Mesendoderm (in vitro differentiated cells): Measurements from ENCODE around the gene PALM.

Experiments
- DNase-seq: peaks from one replicate; pipeline ENCODE4 v3.0.0; 2013
- H2AK5ac ChIP-seq: 2 replicates; pipeline ENCODE4 v1.6.1; 2013; ENCODE audit warnings: low read length, inconsistent platforms
- H2BK120ac ChIP-seq: 2 replicates; pipeline ENCODE4 v1.6.1; 2013; ENCODE audit warnings: low read depth, mild to moderate bottlenecking, low read length, moderate library complexity, mixed read lengths
- H2BK15ac ChIP-seq: replicated peaks from 2 replicates; pipeline ENCODE4 v1.6.1; 2013; ENCODE audit warnings: low read depth, mild to moderate bottlenecking, moderate library complexity
- H2BK5ac ChIP-seq: 2 replicates; pipeline ENCODE4 v1.6.1; 2013; ENCODE audit warnings: low read length, inconsistent platforms
- H3K18ac ChIP-seq: 2 replicates; pipeline ENCODE4 v1.6.1; 2013; ENCODE audit warnings: mild to moderate bottlenecking, low read length, mixed read lengths
- H3K23ac ChIP-seq: one replicate; pipeline ENCODE4 v1.6.1; 2013; ENCODE audit warnings: low read length
- H3K27ac ChIP-seq: 2 replicates; pipeline ENCODE4 v1.5.1; 2013; ENCODE audit warnings: low read depth, mild to moderate bottlenecking, inconsistent platforms, low read length, moderate library complexity
- H3K27me3 ChIP-seq: 2 replicates; pipeline ENCODE4 v1.6.1; 2013; ENCODE audit warnings: low read length, control low read depth, mild to moderate bottlenecking, inconsistent platforms; ENCODE audit not compliant: insufficient read depth, poor library complexity
- H3K36me3 ChIP-seq: 2 replicates; pipeline ENCODE4 v1.6.1; 2013; ENCODE audit warnings: low read length, inconsistent platforms; ENCODE audit not compliant: control insufficient read depth, insufficient read depth
- H3K4ac ChIP-seq: one replicate; pipeline ENCODE4 v1.6.1; 2013; ENCODE audit warnings: low read depth, mild to moderate bottlenecking, low read length, moderate library complexity
- H3K4me1 ChIP-seq: 2 replicates; pipeline ENCODE4 v1.6.1; 2013; ENCODE audit warnings: low read depth, low read length, inconsistent platforms; ENCODE audit not compliant: control insufficient read depth
- H3K4me2 ChIP-seq: 2 replicates; pipeline ENCODE4 v1.6.1; 2013; ENCODE audit warnings: low read length
- H3K4me3 ChIP-seq: 2 replicates; pipeline ENCODE4 v1.5.1; 2013; ENCODE audit warnings: mild to moderate bottlenecking, low read length
- H3K56ac ChIP-seq: one replicate; pipeline ENCODE4 v1.6.1; 2013; ENCODE audit warnings: low read length
- H3K79me1 ChIP-seq: 2 replicates; pipeline ENCODE4 v1.6.1; 2013; ENCODE audit warnings: low read length, inconsistent platforms
- H3K79me2 ChIP-seq: 2 replicates; pipeline ENCODE4 v1.6.1; 2013; ENCODE audit warnings: mild to moderate bottlenecking, low read length; ENCODE audit not compliant: control insufficient read depth, insufficient read depth
- H3K9ac ChIP-seq: 2 replicates; pipeline ENCODE4 v1.6.1; 2013; ENCODE audit warnings: low read length, inconsistent platforms
- H4K5ac ChIP-seq: one replicate; pipeline ENCODE4 v1.6.1; 2013; ENCODE audit warnings: low read length
- H4K8ac ChIP-seq: one replicate; pipeline ENCODE4 v1.6.1; 2013; ENCODE audit warnings: low read depth, mild to moderate bottlenecking, control low read depth, low read length, moderate library complexity
- WGBS: extraction: QIAGEN DNeasy Blood & Tissue Kit; methylation state at CpG from one replicate; pipeline ENCODE4 v1.1.7; 2013; ENCODE audit warnings: low lambda C conversion rate, missing lambda C conversion rate; ENCODE audit not compliant: insufficient coverage; ENCODE audit errors: extremely low coverage; 5-methylcytosine and 5-hydroxymethylcytosine counted together

The PALM gene

GRCh38 chr19:789701-790060, 80.9 kb downstream of the PALM start:
- Histone ChIP-seq H2AK5ac (peak overlapping the region; percentile 0), H2BK5ac (no peak overlapping the region), H3K79me2 (no peaks in the 10 kb centered on the region), H3K79me1 (no peaks in the 10 kb centered on the region), H3K27me3 (no peaks in the 10 kb centered on the region), H4K8ac (no peak overlapping the region), H3K4me2 (no peak overlapping the region), H2BK120ac (peak overlapping the region; percentile 30), H2BK15ac (no peak overlapping the region), H3K9ac (peak overlapping the region; percentile 20), H3K4me1 (no peaks in the 10 kb centered on the region), H3K27ac (peak overlapping the region; percentile 64), H4K5ac (no peak overlapping the region), H3K56ac (peak overlapping the region; percentile 81), H3K23ac (no peak overlapping the region), H3K4ac (no peak overlapping the region), H3K36me3 (no peaks in the 10 kb centered on the region), H3K4me3 (no peak overlapping the region), H3K18ac (peak overlapping the region; percentile 3)
- no CpG with 5 or more reads among the region's 9 CpGs for WGBS
- no peak for DNase-seq

GRCh38 chr19:791007-791566, 82.4 kb downstream of the PALM start:
- Histone ChIP-seq H3K4me2 (no peak overlapping the region), H4K8ac (no peak overlapping the region), H3K23ac (no peak overlapping the region), H3K18ac (peak overlapping the region; percentile 71), H2AK5ac (peak overlapping the region; percentile 69), H3K79me2 (no peaks in the 10 kb centered on the region), H2BK15ac (no peak overlapping the region), H3K9ac (no peak overlapping the region), H3K4me3 (no peak overlapping the region), H2BK5ac (no peak overlapping the region), H2BK120ac (no peak overlapping the region), H3K56ac (peak overlapping the region; percentile 64), H3K4me1 (no peaks in the 10 kb centered on the region), H3K36me3 (no peaks in the 10 kb centered on the region), H3K4ac (peak overlapping the region; percentile 66), H4K5ac (no peak overlapping the region), H3K79me1 (no peaks in the 10 kb centered on the region), H3K27ac (no peak overlapping the region), H3K27me3 (no peaks in the 10 kb centered on the region)
- DNase-seq = no peak
- no CpG with 5 or more reads among the region's 26 CpGs for WGBS

- H3K36me3 ChIP-seq = no peaks in the 10 kb centered on the region
- no peak overlapping the region for H3K4me2 ChIP-seq
- peak overlapping the region; percentile 66 for H3K4ac ChIP-seq
- no peaks in the 10 kb centered on the region for H3K4me1 ChIP-seq
- H2BK15ac ChIP-seq = no peak overlapping the region
- H4K5ac ChIP-seq = no peak overlapping the region
- no peaks in the 10 kb centered on the region for H3K79me2 ChIP-seq
- no peak overlapping the region for H3K9ac ChIP-seq
- H2BK5ac ChIP-seq = no peak overlapping the region
- H3K18ac ChIP-seq = peak overlapping the region; percentile 71
- H2AK5ac ChIP-seq = no peak overlapping the region
- no peak overlapping the region for H3K27ac ChIP-seq
- no peaks in the 10 kb centered on the region for H3K27me3 ChIP-seq
- no peak overlapping the region for H2BK120ac ChIP-seq
- no peaks in the 10 kb centered on the region for H3K79me1 ChIP-seq
- no peak overlapping the region for H3K23ac ChIP-seq
- no CpG with 5 or more reads among the region's 8 CpGs for WGBS
- no peak for DNase-seq
- peak overlapping the region; percentile 71 for H3K56ac ChIP-seq
- H4K8ac ChIP-seq = peak overlapping the region; percentile 84
- no peak overlapping the region for H3K4me3 ChIP-seq
Measured at GRCh38 chr19:791567-792305, 83.0 kb downstream of the PALM start.

GRCh38 chr19:792306-792885, 83.7 kb downstream of the PALM start:
- Histone ChIP-seq H2BK15ac (no peak overlapping the region), H3K27ac (no peak overlapping the region), H3K18ac (no peak overlapping the region), H4K5ac (no peak overlapping the region), H3K36me3 (no peaks in the 10 kb centered on the region), H2BK5ac (no peak overlapping the region), H3K4me2 (no peak overlapping the region), H3K4me1 (no peaks in the 10 kb centered on the region), H3K79me1 (no peaks in the 10 kb centered on the region), H3K27me3 (no peaks in the 10 kb centered on the region), H4K8ac (no peak overlapping the region), H3K4me3 (no peak overlapping the region), H3K56ac (peak overlapping the region; percentile 71), H3K4ac (no peak overlapping the region), H2AK5ac (no peak overlapping the region), H2BK120ac (no peak overlapping the region), H3K79me2 (no peaks in the 10 kb centered on the region), H3K23ac (no peak overlapping the region), H3K9ac (no peak overlapping the region)
- DNase-seq = no peak
- no CpG with 5 or more reads among the region's 16 CpGs for WGBS

GRCh38 chr19:793806-794205, 85.1 kb downstream of the PALM start:
- Histone ChIP-seq H3K36me3 (no peaks in the 10 kb centered on the region), H3K4me1 (no peaks in the 10 kb centered on the region), H3K79me1 (no peaks in the 10 kb centered on the region), H3K27me3 (no peaks in the 10 kb centered on the region), H3K23ac (no peak overlapping the region), H3K4me2 (no peak overlapping the region), H2AK5ac (no peak overlapping the region), H2BK15ac (no peak overlapping the region), H4K5ac (no peak overlapping the region), H3K56ac (no peak overlapping the region), H3K27ac (no peak overlapping the region), H3K9ac (no peak overlapping the region), H3K18ac (no peak overlapping the region), H2BK5ac (no peak overlapping the region), H3K79me2 (peaks cover 9% of the 10 kb centered on the region), H3K4ac (no peak overlapping the region), H3K4me3 (no peak overlapping the region), H2BK120ac (no peak overlapping the region), H4K8ac (no peak overlapping the region)
- no CpG with 5 or more reads among the region's 12 CpGs for WGBS
- DNase-seq = no peak
